Neural crest cell (in vitro differentiated cells): Measurements from ENCODE around the gene LRMDA. TPM values are rescaled to one million over a fixed set of nuclear protein-coding genes. Genes with fewer than 3 reads are reported as not detected.

Experiments
- DNase-seq: peaks from one replicate; pipeline ENCODE4 v3.0.0; 2021; ENCODE audit warnings: low read depth, mixed read lengths, low spot score
- H3K27ac Mint-ChIP-seq: one replicate; pipeline ENCODE4 v1.8.0; 2021; ENCODE audit warnings: mild to moderate bottlenecking, mixed read lengths; ENCODE audit not compliant: unreplicated experiment
- H3K27me3 Mint-ChIP-seq: 2 replicates; pipeline ENCODE4 v1.8.0; 2021; ENCODE audit warnings: low read depth, mild to moderate bottlenecking, mixed read lengths
- H3K36me3 Mint-ChIP-seq: 2 replicates; pipeline ENCODE4 v1.8.0; 2021; ENCODE audit warnings: low read depth, mild to moderate bottlenecking, mixed read lengths
- H3K4me1 Mint-ChIP-seq: 2 replicates; pipeline ENCODE4 v1.8.0; 2021; ENCODE audit warnings: mixed read lengths
- H3K4me3 Mint-ChIP-seq: one replicate; pipeline ENCODE4 v1.8.0; 2021; ENCODE audit warnings: mild to moderate bottlenecking, mixed read lengths
- H3K9me3 Mint-ChIP-seq: 2 replicates; pipeline ENCODE4 v1.8.0; 2021; ENCODE audit warnings: mixed read lengths
- total RNA-seq: library from RNA; stranded (reverse); gene quantifications from 2 replicates; pipeline ENCODE4 v1.2.1, GENCODE V29; 2021
- TF ChIP-seq, protein P1 (sequence below): fragments of 200-600 bp; sonication (generic); conservative IDR thresholded peaks from 2 replicates; pipeline ENCODE4 v1.5.0; 2021; ENCODE audit warnings: antibody characterized with exemption, mild to moderate bottlenecking

LRMDA gene
- total RNA-seq, 1 donor from 2014 or later = 3.1 TPM

DNA sequence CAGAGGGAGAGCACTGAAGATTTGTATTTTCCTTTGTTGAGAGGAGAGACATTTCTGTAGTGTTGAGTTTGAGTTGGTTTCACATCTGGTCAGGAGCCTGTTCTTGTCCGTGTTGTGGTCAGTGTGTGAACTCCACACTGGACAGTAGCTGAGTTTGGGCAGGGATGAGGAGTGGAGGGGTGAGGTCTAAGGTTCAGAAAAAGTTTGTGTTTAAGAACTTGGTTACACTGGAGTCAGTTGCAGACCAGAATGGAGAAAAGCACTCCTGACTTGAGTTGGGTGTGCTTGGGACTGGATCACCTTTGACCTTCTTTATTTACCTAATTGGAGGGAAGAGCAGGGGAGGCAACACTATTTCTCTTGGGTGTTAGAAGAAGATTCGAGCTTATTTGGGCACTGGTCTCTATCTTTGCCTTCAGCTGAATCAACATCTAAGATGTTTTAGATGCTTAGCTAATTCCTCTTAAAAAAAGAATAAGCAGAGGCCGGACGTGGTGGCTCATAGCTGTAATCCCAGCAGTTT is 8.9 kb downstream of the LRMDA start:
- Mint-ChIP-seq H3K36me3 (peaks cover 17% of the 10 kb centered on the region), H3K27me3 (no peaks in the 10 kb centered on the region), H3K4me3 (no peak overlapping the region), H3K27ac (no peak overlapping the region), H3K4me1 (peaks cover 5% of the 10 kb centered on the region), H3K9me3 (peaks cover 20% of the 10 kb centered on the region)
- TF ChIP-seq, protein P1, sequence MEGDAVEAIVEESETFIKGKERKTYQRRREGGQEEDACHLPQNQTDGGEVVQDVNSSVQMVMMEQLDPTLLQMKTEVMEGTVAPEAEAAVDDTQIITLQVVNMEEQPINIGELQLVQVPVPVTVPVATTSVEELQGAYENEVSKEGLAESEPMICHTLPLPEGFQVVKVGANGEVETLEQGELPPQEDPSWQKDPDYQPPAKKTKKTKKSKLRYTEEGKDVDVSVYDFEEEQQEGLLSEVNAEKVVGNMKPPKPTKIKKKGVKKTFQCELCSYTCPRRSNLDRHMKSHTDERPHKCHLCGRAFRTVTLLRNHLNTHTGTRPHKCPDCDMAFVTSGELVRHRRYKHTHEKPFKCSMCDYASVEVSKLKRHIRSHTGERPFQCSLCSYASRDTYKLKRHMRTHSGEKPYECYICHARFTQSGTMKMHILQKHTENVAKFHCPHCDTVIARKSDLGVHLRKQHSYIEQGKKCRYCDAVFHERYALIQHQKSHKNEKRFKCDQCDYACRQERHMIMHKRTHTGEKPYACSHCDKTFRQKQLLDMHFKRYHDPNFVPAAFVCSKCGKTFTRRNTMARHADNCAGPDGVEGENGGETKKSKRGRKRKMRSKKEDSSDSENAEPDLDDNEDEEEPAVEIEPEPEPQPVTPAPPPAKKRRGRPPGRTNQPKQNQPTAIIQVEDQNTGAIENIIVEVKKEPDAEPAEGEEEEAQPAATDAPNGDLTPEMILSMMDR = no peak
- no peak for DNase-seq

DNA sequence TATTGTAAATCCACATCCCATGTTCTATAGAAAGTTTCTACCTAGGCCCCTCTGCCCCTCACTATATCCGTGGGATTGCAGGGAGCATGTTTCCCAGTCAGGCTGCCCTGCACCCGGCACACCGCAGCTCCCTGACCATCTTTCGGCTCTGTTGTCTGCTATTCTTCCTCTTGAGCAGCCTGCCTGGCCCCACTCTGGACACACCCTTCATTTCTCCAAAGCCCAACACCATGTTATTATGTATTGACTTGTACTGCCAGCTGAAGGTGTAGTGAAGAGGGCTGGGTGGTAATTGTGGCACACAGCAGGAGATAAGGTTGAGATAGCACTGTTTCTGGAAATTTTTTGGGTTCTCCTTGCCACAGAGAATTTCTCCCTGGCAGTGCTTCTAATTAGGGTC is 9.8 kb downstream of the LRMDA start:
- peaks cover 5% of the 10 kb centered on the region for H3K4me1 Mint-ChIP-seq
- DNase-seq = no peak
- H3K27ac Mint-ChIP-seq = no peak overlapping the region
- peaks cover 23% of the 10 kb centered on the region for H3K9me3 Mint-ChIP-seq
- no peak overlapping the region for H3K4me3 Mint-ChIP-seq
- TF ChIP-seq, protein P1 = no peak
- peaks cover 20% of the 10 kb centered on the region for H3K36me3 Mint-ChIP-seq
- H3K27me3 Mint-ChIP-seq = no peaks in the 10 kb centered on the region

DNA sequence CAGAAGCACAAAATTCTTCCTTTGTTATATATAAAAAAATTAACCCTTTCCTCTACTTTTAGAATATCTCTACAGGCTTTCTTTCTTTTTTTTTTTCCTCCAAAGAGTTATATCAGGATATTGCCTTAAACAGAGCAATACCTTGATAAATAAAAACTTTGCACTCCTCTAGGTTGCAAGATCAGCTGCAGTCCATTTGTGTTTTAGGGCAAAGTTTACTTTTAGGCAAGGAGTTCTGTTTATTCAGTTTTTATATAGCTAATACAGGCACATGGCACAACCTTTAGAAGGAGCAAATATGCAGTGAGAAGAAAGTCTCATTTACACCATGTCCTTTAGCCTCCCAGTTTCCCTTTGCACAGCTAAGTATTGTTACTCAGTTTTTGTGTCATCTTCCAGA is 10.3 kb downstream of the LRMDA start:
- Mint-ChIP-seq H3K27me3 (no peaks in the 10 kb centered on the region), H3K27ac (no peak overlapping the region)

DNA sequence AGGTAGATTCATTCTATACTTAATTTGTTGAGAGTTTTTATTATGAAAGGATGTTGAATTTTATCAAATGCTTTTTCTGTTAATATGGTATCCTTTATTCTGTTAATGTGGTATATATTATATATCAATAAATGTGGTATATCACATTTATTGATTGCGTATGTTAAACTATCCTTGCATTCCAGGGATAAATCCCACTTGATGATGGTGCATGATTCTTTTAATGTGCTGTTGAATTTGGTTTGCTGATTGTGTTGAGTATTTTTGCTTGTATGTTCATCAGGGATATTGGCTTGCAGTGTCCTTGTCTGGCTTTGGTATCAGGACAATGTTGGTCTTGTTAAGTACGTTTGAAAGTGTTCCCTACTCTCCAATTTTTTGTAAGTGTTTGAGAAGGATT is 11.9 kb downstream of the LRMDA start:
- TF ChIP-seq, protein P1 = no peak
- Mint-ChIP-seq H3K4me3 (no peak overlapping the region), H3K9me3 (peaks cover 25% of the 10 kb centered on the region), H3K27ac (no peak overlapping the region), H3K4me1 (peaks cover 5% of the 10 kb centered on the region), H3K27me3 (no peaks in the 10 kb centered on the region), H3K36me3 (peaks cover 27% of the 10 kb centered on the region)
- DNase-seq = no peak

More for the DNA sequence above, 10.3 kb downstream of the LRMDA start:
- peaks cover 5% of the 10 kb centered on the region for H3K4me1 Mint-ChIP-seq
- TF ChIP-seq, protein P1 = no peak
- DNase-seq = no peak
- peaks cover 25% of the 10 kb centered on the region for H3K9me3 Mint-ChIP-seq
- no peak overlapping the region for H3K4me3 Mint-ChIP-seq
- H3K36me3 Mint-ChIP-seq = peaks cover 25% of the 10 kb centered on the region

DNA sequence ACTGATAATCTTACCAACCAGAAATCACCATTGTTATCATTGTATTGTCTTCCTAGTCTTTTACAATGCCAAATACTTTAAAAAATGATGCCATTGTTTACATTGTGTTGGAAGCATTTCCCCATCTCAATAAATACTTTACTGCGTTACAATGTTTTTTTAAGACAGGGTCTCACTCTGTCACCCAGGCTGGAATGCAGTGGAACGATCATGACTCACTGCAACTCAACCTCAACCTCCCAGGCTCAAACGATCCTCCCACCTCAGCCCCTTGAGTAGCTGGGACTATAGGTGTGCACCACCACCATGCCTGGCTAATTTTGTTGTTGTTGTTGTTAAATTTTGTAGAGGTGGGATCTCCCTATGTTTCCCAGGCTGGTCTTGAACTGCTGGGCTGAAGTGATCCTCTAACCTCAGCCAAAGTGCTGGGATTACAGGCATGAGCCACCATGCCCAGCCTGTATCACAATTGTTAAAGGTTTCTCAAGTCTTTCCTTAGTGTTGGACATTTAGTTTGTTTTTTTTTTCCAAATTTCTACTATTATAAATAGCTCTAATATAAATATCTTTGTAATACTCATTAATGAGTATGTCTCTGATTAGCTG is 13.5 kb downstream of the LRMDA start:
- Mint-ChIP-seq H3K27me3 (no peaks in the 10 kb centered on the region), H3K4me3 (no peak overlapping the region), H3K36me3 (peaks cover 27% of the 10 kb centered on the region), H3K9me3 (peaks cover 25% of the 10 kb centered on the region), H3K4me1 (peaks cover 14% of the 10 kb centered on the region), H3K27ac (no peak overlapping the region)
- DNase-seq = no peak
- TF ChIP-seq, protein P1 = no peak
